ENCODE results near the gene VASP. TPM values are rescaled to one million over a fixed set of nuclear protein-coding genes. Genes with fewer than 3 reads are reported as not detected.

The VASP gene
- total and polyA plus RNA-seq, 2 experiments from 2014 or later, result 60.3 to 147 TPM

DNA sequence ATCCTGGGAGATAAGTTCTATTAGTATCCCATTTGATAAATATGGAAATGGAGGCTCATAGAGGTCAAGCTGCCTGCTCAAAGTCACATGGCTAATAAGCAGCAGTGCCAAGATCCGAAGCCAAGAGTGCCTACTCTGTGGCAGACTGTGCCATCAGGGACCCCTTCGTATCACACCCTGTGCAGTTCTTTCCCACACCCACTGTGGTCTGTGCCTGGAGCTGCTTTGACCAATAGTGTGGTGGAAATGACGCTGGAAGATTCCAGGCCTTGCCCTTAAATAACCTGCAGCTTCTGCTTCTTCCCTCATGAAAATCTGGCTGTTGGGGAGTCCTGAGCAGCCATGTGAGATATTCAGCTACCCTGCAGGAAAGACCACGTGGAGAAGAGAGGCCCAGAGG, 67.2 kb downstream of the VASP start:
- TF ChIP-seq POLR2AphosphoS5 (IDR thresholded peaks at IDR 0.05; ENCODE audit: low read depth) (no peak), CREB1 (CRISPR knock-in tag; IDR thresholded peaks at IDR 0.05; ENCODE audit: low read depth) (no peak), EZH2phosphoT487 (IDR thresholded peaks at IDR 0.05; ENCODE audit: unreplicated experiment) (no peak), NANOG (IDR thresholded peaks at IDR 0.05; ENCODE audit: borderline replicate concordance) (no peak), ZNF114 (CRISPR knock-in tag; IDR thresholded peaks at IDR 0.05) (no peak), JUNB (IDR thresholded peaks at IDR 0.05; ENCODE audit: unreplicated experiment) (no peak), STAT1 (IDR thresholded peaks at IDR 0.05; ENCODE audit: unreplicated experiment) (no peak), ZNF331 (CRISPR knock-in tag; IDR thresholded peaks at IDR 0.05; ENCODE audit: low read depth) (no peak), EZH2 (IDR thresholded peaks at IDR 0.05; ENCODE audit: low read depth, unreplicated experiment) (no peak)
- TF ChIP-seq, protein P1, sequence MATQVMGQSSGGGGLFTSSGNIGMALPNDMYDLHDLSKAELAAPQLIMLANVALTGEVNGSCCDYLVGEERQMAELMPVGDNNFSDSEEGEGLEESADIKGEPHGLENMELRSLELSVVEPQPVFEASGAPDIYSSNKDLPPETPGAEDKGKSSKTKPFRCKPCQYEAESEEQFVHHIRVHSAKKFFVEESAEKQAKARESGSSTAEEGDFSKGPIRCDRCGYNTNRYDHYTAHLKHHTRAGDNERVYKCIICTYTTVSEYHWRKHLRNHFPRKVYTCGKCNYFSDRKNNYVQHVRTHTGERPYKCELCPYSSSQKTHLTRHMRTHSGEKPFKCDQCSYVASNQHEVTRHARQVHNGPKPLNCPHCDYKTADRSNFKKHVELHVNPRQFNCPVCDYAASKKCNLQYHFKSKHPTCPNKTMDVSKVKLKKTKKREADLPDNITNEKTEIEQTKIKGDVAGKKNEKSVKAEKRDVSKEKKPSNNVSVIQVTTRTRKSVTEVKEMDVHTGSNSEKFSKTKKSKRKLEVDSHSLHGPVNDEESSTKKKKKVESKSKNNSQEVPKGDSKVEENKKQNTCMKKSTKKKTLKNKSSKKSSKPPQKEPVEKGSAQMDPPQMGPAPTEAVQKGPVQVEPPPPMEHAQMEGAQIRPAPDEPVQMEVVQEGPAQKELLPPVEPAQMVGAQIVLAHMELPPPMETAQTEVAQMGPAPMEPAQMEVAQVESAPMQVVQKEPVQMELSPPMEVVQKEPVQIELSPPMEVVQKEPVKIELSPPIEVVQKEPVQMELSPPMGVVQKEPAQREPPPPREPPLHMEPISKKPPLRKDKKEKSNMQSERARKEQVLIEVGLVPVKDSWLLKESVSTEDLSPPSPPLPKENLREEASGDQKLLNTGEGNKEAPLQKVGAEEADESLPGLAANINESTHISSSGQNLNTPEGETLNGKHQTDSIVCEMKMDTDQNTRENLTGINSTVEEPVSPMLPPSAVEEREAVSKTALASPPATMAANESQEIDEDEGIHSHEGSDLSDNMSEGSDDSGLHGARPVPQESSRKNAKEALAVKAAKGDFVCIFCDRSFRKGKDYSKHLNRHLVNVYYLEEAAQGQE (IDR thresholded peaks at IDR 0.05; ENCODE audit: unreplicated experiment), result no peak
- TF ChIP-seq, protein P2, sequence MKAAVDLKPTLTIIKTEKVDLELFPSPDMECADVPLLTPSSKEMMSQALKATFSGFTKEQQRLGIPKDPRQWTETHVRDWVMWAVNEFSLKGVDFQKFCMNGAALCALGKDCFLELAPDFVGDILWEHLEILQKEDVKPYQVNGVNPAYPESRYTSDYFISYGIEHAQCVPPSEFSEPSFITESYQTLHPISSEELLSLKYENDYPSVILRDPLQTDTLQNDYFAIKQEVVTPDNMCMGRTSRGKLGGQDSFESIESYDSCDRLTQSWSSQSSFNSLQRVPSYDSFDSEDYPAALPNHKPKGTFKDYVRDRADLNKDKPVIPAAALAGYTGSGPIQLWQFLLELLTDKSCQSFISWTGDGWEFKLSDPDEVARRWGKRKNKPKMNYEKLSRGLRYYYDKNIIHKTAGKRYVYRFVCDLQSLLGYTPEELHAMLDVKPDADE (IDR thresholded peaks at IDR 0.05), result no peak
- TF ChIP-seq, protein P3, sequence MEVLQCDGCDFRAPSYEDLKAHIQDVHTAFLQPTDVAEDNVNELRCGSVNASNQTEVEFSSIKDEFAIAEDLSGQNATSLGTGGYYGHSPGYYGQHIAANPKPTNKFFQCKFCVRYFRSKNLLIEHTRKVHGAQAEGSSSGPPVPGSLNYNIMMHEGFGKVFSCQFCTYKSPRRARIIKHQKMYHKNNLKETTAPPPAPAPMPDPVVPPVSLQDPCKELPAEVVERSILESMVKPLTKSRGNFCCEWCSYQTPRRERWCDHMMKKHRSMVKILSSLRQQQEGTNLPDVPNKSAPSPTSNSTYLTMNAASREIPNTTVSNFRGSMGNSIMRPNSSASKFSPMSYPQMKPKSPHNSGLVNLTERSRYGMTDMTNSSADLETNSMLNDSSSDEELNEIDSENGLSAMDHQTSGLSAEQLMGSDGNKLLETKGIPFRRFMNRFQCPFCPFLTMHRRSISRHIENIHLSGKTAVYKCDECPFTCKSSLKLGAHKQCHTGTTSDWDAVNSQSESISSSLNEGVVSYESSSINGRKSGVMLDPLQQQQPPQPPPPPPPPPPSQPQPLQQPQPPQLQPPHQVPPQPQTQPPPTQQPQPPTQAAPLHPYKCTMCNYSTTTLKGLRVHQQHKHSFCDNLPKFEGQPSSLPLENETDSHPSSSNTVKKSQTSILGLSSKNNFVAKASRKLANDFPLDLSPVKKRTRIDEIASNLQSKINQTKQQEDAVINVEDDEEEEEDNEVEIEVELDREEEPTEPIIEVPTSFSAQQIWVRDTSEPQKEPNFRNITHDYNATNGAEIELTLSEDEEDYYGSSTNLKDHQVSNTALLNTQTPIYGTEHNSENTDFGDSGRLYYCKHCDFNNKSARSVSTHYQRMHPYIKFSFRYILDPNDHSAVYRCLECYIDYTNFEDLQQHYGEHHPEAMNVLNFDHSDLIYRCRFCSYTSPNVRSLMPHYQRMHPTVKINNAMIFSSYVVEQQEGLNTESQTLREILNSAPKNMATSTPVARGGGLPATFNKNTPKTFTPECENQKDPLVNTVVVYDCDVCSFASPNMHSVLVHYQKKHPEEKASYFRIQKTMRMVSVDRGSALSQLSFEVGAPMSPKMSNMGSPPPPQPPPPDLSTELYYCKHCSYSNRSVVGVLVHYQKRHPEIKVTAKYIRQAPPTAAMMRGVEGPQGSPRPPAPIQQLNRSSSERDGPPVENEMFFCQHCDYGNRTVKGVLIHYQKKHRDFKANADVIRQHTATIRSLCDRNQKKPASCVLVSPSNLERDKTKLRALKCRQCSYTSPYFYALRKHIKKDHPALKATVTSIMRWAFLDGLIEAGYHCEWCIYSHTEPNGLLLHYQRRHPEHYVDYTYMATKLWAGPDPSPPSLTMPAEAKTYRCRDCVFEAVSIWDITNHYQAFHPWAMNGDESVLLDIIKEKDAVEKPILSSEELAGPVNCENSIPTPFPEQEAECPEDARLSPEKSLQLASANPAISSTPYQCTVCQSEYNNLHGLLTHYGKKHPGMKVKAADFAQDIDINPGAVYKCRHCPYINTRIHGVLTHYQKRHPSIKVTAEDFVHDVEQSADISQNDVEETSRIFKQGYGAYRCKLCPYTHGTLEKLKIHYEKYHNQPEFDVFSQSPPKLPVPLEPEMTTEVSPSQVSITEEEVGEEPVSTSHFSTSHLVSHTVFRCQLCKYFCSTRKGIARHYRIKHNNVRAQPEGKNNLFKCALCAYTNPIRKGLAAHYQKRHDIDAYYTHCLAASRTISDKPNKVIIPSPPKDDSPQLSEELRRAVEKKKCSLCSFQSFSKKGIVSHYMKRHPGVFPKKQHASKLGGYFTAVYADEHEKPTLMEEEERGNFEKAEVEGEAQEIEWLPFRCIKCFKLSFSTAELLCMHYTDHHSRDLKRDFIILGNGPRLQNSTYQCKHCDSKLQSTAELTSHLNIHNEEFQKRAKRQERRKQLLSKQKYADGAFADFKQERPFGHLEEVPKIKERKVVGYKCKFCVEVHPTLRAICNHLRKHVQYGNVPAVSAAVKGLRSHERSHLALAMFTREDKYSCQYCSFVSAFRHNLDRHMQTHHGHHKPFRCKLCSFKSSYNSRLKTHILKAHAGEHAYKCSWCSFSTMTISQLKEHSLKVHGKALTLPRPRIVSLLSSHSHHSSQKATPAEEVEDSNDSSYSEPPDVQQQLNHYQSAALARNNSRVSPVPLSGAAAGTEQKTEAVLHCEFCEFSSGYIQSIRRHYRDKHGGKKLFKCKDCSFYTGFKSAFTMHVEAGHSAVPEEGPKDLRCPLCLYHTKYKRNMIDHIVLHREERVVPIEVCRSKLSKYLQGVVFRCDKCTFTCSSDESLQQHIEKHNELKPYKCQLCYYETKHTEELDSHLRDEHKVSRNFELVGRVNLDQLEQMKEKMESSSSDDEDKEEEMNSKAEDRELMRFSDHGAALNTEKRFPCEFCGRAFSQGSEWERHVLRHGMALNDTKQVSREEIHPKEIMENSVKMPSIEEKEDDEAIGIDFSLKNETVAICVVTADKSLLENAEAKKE (CRISPR knock-in tag; IDR thresholded peaks at IDR 0.05), result no peak
- TF ChIP-seq, protein P4, sequence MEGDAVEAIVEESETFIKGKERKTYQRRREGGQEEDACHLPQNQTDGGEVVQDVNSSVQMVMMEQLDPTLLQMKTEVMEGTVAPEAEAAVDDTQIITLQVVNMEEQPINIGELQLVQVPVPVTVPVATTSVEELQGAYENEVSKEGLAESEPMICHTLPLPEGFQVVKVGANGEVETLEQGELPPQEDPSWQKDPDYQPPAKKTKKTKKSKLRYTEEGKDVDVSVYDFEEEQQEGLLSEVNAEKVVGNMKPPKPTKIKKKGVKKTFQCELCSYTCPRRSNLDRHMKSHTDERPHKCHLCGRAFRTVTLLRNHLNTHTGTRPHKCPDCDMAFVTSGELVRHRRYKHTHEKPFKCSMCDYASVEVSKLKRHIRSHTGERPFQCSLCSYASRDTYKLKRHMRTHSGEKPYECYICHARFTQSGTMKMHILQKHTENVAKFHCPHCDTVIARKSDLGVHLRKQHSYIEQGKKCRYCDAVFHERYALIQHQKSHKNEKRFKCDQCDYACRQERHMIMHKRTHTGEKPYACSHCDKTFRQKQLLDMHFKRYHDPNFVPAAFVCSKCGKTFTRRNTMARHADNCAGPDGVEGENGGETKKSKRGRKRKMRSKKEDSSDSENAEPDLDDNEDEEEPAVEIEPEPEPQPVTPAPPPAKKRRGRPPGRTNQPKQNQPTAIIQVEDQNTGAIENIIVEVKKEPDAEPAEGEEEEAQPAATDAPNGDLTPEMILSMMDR (conservative IDR thresholded peaks at IDR 0.05; ENCODE audit: low read depth in 2 of 2), result no peak
- peaks cover 33% of the 10 kb centered on the region for H3K79me2 ChIP-seq (replicated peaks; ENCODE audit: insufficient read depth)

More for the DNA sequence above, 67.2 kb downstream of the VASP start:
- no peak for ATAC-seq
- Mint-ChIP-seq H3K4me1 (peaks cover 28% of the 10 kb centered on the region), H3K9me3 (no peaks in the 10 kb centered on the region), H3K27me3 (ENCODE audit: insufficient read depth, low read depth, poor library complexity) (peaks cover 2% of the 10 kb centered on the region), H3K4me3 (no peak overlapping the region), H3K36me3 (ENCODE audit: low read depth) (peaks cover 3% of the 10 kb centered on the region; the same call in 1 of the 3 replicates), H3K27ac (no peak overlapping the region)
- H3F3A ChIP-seq (replicated peaks; ENCODE audit: low read depth), result 0 out of 2 replicates have a peak, but pooled peaks cover 6% of the 10 kb centered on the region
- H4K20me1 ChIP-seq (replicated peaks; ENCODE audit: insufficient read depth), result peaks cover 3% of the 10 kb centered on the region; the same call in 1 of the 2 replicates
- no peak overlapping the region for H3K4me3 ChIP-seq
- H3K27ac ChIP-seq (ENCODE audit: low read depth), result no peak overlapping the region
- no peak overlapping the region for H2AFZ ChIP-seq
- H3K9me2 ChIP-seq (ENCODE audit: insufficient read depth), result no peaks in the 10 kb centered on the region
- H3K36me3 ChIP-seq (ENCODE audit: insufficient read depth), result no peaks in the 10 kb centered on the region
- H3K4me1 ChIP-seq (ENCODE audit: insufficient read depth), result peaks cover 22% of the 10 kb centered on the region
- no peaks in the 10 kb centered on the region for H3K27me3 ChIP-seq (ENCODE audit: insufficient read depth)
- H3K4me2 ChIP-seq, result no peak overlapping the region
- no peak for DNase-seq (ENCODE audit: low spot score)

Data from GM23338 (cell line).